ENCODE measurements around the gene LBX1.
"Not testable (repeated sequence)": the region's sequence is repeated elsewhere in the genome, so short reads cannot be mapped to it uniquely, and the experiment has no call there.

Gene LBX1

DNA sequence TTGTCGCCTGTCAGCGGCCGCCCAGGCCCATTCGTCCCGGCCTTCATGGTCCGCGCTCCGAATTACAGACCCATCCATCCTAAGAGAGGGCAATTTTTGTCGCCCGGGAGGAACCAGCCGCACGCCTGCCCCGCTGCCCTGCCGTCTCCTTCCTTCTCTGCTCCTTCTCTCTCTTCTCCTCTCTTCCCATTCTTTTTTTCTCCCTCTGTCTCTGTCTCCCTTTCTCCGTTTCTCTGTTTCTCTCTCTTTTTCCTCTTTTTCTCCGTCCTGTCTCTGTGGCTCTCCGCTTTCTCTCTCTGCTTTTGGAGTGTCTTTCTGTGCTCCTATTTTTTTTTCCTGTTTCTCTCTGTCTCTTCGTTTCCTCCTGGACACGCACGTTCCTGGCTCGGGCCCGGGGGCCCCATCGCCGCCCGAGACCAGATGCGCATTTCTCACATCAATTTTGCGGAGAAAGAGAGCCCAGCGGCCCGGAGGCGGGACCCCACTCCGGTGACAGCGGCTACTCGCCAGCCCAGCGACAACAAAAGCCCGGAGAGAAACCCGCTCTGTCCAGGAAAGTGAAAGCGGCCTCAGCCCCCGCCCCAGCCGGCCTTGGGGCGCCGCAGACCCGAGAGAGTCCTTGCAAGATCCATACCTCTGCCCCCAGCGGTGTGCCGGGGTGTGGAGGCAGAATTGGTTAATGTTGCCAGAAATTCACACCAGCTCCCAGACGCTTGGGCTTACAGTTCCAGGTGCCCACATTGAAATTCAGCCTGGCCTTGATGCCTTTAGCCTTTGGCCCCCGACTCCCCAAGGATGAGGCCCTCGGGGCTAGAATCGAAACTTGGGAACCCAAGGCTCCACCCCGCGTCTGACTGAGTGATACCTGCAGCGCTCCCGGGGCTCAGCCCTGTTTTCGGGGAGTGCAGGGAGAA lies 4.1 kb downstream of the LBX1 start:
- DNase-seq, result no peak

DNA sequence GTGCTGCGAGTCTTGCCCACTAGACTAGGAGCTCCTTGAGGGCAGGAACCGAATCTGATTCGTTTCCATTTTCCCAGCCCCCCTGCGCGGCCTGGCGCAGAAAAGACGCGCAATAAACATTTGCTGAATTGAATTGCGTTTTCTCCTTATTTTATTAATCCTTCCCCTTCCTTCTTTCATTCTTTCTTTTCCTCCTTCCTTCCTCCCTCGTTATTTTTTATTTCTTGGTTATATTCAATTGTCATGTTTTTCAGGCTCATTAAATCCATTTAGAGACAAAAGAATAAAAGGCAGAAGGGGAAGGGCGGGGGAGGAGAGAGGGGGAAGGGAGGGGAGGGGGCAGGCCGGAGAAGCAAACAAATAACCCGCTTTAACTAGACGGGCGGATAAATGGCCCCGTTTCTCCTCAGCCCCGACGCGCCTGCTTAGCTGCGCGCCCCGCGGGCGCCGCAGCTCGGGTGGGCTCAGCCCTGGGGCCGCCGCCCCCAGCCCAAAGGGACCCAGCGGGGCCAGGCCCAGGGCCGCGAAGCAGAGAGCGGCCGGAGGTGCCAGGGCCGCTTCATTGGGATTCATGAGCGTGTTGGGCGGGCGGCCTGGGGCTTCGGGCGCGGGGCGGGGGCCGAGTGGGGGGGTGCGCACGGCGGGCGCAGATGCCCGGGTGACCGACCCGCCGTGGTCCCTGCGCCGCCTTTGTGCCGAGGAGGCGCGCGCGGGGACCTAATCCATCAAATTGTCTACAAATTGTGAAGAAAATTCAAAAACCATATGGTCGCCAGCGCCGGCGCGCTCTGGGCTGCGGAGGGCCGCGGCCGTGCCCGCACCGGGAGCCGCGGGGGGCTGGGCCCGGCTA lies 5.0 kb downstream of the LBX1 start:
- DNase-seq, result no peak

DNA sequence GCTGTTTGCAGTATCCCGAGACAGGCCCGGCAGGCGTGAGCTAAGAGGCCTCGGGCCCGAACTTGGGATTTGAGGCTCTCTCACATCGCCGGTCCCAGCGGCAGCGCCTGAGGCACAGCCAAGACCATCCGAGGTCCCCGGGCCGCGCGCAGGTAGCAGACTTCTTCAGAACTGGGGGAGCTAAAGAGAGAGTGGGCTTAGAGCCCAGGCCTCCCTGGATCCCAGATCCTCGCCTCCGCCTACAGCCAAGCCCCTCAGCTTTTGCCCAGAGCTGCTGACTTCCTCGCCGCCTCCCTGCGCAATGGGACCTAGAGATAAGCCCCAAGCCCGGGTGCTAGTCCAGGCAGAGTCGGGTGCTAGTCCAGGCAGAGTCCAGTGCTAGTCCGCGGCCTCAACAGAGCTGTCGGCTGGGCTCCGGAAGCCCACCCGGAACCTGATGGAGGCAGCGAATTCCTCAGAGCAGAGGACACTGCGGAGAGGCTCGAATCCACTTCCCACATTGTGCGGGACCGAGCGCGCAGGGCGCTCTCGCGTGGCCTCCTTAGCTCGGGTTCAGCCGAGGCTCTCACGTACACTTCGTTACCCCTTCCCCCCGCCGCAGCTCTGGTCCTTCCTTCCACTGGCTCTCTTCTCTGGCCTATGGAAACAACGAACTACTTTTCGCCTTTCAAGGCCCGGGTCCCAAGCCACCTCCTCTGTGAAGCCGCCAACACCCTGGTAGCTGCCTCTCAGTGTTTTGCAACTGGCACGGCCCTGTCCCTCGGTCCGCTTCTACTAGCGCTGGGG lies 5.8 kb downstream of the LBX1 start:
- DNase-seq, result no peak

DNA sequence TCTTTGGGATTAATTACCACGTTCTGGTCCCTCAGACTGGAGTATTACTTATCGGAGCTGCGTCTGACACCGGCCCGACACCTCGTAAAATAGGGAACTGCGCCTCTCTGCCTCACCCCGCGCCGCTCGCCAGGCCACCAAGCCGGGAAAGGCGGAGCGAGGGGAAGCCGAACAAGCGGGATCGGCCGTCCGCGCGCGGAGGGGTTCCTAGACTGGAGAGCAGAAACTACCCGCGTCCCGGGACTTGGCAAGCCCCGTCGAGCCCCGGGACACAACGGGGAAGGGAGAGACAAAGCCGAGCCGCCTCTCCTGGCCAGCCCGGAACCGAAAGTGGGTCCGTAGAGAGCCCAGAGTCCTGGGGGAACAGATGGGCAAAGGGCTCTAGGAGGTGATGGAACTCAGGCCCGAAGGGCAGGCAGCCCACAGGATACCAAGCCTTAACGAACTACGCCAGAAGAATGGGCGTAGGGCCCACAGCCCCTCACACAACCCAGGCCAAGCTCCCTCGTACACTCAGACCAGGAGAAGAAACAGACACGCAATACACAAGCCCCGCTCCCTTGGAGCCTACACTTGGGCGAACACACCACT lies 6.5 kb downstream of the LBX1 start:
- DNase-seq, result no peak

DNA sequence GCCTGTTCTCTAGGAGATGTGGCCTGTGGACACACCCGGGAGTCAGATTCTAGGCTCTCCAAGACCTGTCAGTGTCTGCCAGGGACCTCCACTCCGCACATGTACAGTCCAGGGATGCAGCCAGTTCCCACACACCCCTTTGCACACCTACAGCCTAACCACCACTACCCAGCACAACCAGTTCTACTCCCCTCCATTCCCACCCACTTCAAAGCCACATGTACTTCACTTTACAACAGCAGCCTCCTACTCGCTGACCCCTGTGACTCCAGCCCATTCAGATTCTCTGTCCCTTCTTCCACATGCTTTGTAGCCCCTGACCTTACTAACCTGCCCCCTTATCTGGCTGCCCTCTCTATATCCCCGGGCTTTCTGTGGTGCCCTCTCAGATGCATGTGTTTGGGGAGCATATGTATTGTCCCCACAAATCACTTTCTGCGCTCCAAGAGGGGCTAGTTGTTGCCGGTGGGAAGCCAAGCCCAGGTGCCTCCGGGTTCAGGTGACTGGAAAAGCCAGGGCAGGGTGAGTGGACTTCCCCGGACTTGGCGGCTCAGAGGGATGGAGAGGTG lies 7.2 kb downstream of the LBX1 start:
- DNase-seq, result no peak

DNA sequence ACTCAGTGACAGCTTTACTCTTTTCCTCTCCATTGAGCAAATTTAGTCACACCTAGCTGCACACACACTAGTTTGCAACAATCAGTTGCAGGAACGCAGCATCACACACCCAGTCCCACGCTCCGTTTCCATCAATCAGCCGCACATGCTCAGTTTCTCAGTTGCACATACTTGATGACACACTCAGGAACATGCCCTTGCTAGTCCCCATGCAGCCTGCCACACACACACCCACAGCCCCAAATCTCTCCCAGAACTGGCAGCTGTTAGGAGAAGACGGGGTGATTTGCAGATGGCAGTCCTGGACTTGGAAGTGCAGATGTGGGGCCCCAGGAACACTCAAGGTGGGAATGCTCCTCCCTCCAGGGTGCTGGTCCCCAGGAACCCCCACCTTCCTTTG lies 7.7 kb downstream of the LBX1 start:
- no peak for DNase-seq

DNA sequence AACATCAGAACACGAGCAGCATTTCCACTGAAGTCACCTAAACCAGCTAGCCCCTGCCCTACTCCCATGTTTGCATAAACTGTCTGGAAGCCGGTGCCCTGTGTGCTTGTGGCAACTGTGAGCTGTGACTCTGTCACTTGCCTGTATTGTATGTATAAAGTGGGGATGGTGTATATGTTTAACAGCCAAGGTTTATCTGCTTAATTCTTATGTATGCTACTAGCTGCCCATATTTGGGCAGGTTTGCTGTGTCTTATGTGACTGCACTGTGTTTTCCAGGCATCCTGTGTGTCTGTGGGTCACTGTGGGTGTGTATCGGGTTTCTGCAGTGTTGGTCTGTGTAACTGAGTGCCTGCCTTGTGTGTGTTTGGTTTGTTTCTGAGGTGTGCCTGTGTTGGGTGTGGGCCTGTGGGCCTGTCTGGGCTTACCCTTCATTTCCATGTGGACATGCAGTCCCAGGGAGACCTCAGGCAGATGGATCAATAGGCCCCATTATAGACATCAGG lies 9.3 kb downstream of the LBX1 start:
- DNase-seq, result no peak

DNA sequence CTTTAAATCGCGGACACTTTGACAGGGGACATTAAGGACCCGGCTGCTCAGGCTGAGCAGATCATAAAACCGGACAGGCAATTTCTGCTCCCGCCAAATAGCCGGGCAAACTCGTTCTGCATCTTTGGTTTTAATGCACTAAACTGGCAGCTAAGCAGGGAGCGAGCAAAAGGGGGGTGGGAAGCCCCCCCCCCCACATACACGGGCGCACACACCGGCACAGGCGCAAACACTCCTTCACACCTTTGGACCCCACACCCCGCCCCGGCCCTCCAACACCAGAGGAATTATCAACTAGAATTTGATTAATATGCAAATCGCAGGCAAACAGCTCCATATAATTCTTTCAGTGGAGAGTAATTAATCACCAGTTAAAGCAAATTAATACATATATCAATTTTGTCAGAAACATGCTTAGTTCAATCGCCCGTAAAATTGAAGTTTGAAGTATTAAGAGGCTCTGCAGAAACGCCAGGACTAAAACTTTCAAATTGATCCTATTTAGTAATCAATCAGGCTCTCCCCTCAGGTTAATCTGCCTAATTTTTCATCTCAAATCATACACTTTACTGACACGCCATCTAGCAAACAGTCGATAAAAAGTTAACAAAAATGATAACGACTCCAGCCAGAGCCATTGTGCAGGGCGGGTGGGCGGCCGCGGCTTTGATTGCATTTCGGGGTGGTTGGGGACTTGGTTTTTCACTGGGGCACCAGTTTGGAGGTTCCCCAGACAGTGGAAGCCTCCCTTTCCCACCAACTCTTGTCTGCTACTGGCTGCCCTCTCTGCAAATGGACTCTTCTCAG lies 9.9 kb downstream of the LBX1 start:
- no peak for DNase-seq

DNA sequence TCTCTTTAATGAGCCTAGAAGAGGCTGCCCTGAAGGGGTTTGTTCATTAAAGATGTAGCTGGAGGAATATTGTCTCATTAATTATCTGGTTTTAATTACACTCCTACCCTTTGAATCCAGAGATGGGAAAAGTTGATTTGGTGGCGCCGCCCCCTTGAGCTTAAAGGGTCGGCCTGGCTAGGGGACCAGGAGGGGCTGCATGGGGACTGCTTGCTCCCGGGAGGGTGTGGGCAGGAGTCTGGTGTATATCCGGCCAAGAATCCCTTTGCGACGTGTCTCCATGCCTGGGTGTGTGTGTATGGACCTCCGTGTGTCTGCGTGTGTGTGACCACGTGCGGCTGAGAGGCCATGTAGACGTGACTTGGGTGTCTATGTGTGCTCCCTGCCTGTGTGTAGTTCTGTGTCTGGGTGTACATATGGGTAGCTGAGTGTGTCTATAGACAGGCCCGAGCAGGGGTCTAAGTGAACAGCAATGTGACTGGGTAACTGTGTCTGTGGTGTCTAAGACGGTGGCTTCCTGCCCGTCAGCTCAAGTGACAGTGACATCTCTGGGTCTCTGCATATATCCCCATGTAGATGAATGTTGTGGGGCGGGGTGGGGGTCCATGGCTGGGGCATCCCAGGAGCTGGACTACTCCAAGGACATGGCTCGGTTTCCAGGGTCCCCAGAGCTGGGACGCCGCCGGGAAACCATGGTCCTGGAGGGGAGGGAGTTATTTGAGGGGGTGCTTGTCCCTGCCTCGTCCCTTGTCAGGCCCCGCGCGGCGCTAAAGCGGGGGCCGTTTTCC lies 10.7 kb downstream of the LBX1 start:
- no peak for DNase-seq

DNA sequence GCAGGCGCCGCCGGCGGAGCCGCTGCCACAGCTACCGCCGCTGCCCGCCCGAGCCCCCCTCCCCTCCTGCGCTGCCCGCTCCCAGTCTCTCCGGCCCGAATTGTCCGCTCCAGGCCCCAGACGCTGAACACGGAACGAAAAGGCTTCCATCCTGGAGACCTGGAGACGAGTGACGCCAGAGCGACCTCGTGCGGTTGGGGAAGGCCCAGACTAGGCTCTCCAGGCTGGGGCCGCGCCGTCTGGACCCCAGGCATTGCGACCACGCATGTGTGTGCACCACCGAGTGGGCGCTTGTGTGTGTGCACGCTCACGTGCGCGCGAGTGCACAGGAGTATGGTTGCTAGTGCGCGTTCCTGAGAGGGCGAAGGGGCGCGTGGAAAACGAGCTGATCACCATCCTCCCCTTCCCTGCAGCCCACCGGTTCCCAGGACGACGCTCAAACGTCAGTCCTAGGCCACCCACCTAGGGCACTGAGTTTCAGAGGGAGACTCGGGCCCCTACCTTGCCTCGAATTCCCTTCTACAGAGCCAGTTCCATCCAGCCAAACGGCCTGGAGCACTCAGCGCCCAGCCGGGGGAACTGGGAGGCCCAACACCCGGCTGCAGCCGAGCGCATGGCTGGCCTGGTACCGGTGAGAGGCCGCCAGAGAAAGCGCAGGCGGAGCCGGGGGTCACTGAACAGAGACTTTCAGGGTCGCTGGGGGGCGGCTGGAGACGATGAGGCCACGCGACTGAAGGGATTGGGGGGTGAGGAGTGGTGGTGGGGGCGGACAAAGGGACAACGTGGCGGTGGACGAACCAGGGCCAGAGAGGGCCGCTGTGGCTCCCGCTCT lies 11.6 kb downstream of the LBX1 start:
- no peak for DNase-seq

DNA sequence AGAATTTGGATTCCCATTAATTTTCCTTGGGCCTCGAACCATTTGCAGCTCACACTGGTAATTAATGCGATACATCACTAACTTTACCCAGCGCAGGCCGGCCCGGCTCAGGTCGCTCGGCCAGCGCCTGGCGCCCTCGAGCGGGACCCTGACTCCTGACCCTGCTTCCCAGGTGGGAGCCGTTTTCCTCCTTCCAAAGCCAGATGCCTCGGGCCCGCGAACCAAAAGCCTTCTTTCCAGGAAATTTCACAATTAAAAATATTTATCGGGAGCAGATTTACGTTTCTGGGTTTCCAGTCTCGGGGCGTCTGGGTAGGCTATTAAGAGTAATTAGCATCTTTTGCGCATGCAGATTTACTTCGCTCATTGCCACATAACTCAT lies 12.2 kb downstream of the LBX1 start:
- no peak for DNase-seq

DNA sequence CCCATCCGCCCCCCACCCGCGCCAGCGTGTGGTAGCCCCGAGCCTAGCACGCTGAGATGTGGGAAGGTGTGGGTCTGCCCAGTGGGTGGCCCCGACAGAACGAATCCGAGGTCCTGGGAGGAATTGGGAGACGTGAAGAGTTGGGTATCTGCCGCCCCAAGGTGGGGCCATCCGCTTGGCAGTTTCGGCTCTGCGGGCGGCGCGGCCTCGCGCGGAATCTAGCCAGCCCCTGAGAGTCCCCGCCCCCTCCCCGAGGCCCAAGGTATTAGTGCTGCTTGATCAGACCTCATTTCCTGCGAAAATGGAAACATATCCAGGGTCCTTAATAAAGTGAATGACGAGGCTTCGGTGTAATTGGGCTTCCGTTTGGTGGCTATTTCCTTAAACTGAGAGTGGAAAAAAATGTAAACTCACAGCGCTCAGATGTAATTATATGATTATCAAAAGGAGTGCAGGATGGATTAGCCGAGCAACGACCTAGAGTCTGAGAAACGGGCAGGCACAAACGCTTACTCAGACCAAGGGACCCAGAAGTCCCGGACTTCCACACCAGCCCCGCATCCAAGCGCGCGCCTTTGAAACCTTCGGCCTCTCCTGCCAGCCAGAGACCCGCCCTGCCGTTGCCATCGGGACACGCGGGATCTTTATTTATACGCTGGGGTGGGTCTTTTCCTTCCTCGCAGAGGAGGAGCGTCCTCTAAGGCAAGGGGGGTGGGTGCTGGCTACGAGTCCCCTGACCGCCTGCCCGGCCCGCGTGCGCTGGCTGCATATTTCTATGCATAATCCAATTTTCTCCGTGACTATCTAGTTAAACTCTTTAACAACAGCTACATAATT lies 12.8 kb downstream of the LBX1 start:
- no peak for DNase-seq

DNA sequence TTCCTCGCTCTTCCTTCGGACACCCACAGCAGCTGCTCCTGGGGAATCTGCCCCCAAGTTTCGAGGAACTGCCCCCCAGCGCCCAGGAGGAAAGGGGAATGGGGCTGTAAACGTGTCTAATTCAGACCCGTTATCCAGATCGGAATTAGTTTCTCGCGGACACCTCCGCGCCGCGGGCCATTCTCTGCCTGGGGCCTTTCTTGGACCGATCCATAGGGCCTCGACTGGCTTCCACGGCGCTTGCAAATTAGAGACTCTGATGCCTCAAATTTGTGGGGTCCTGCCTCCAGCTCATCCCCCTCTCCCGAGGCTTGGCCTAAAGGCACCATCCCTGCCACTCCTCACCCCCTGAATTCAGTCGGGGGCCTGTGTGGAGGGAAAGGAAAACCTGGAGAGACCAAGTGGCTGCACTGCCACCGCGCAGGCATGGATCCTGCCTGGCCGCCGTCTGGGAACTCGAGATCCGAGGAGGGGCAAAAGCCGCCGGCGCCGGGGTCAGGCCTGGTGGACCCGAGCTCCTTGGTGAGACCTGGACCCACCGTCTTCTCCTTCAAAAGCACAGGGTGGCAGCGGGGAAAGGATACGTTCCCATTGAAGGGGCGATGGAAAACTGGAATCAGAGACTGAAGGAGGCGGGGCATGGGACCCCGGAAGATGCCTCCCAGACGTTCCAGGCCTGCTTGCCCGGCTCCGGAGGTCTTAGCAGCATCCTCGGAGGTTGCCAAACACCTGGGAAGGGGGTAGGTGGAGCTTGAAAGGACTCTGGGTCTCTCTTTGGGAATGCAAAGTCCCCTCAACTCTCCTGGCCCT lies 13.7 kb downstream of the LBX1 start:
- DNase-seq, result no peak

DNA sequence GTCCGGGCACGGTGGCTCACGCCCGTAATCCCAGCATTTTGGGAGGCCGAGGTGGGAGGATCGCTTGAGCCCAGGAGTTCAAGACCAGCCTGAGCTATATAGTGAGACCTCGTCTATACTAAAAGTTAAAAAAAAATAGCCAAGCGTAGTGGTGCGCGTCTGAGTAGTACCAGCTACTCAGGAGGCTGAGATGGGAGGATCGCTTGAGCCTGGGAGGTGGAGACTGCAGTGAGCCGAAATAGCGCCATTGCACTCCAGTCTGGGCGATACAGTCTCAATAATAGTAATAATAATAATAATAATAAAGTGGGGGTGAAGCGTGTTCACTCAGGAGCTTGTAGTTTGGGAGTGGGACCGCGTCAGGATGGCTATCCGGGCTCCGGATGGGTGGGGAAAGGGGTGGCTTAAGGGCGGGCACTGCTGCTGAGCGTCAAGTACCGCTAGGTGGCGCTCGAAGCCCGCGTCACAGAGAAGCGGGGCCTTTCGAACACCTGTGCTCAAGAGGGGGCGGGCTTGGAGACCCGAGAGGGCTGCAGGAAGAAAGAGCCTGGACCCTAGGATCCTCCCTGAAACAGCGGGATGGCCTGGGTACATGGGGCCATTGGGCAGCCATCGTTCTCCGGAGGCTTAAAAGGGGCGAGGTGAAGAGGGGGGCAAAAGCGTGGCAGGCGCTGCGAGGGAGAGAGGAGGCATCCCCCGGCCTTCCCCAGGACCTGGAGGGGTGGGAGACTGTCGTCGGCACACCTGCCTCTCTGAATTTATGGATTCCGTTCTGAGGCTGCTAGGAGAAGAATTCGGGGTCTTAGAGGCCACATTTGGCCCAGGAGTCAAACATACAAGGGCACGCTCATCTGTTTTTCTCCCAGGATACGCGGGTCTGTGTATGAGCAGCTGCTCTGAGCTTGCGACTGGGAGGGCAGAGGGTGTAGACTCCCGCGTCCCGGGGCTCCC lies 14.5 kb downstream of the LBX1 start:
- peak; percentile 28 for DNase-seq

DNA sequence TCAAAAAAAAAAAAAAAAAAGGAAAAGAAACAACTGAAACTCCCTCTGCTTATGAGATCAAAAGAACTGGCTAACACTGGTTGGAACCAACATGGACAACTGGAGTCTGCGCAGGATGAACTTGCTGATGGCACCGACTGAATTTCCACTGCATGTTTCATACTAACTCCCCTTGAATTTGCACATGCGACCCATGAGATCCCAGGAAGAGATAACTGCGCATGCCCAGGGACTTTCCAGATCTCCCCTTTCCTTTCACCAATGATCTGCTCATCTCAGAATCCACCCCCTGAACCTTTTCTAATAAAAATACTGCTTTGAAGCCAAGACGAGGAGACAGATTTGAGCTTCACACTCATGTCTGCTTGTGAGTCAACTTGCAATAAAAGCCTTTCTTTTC lies 20.7 kb downstream of the LBX1 start:
- DNase-seq, result no peak

DNA sequence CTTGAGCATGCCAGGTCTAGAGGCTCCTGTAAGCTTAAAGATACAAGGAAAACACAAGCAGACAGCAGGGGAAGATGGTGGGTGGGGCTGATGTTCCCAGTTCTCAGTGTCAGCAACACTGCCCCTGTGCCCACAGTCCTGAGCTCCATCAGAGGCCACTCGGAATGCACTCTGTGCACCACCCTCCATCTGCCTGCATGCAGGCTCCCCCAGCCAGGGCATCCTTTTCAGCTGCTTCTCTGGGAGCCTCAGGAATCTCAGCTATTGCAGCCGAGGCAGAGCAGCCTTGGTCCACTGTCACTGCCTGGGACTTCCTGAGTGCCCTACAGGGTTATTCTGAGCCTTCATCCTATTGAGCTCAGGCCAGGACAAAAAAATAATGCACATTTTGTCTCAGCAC lies 22.2 kb downstream of the LBX1 start:
- no peak for DNase-seq

DNA sequence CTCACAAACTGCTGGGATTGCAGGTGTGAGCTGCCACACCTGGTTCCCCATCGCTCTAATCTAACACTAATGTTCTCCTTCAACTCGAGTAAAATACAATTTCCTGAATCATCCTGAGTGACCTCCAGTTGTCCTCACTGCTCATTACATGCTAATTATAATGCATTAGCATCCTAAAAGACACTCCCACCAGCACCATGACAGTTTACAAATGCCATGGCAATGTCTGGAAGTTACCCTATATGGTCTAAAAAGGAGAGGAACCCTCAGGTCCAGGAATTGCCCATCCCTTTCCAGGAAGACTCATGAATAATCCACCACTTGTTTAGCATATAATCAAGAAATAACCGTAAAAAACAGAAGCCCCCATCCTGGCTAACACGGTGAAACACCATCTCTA lies 26.6 kb downstream of the LBX1 start:
- not testable (repeated sequence) for DNase-seq

All from HCEC 1CT (cell line).